A549 (cell line): ENCODE data around the gene KMT2C. TPM values are rescaled to one million over a fixed set of nuclear protein-coding genes. Genes with fewer than 3 reads are reported as not detected.
A peak's percentile ranks its signal among the peaks of the same experiment; 100 is the strongest.

ENCODE experiments used
- ATAC-seq, 2 experiments: fragments of 200-7000 bp in 1 of 2; fragments of >200 bp in 1 of 2; cut with Nextera tagmentation in 1 of 2; cut with Tn5 transposase in 1 of 2; 3 replicates each; pipeline versions ENCODE4 v1.8.0 to v1.9.1; 2018 to 2020; ENCODE audit warnings: mild to moderate bottlenecking in 1 of 2, moderate library complexity in 1 of 2
- CTCF ChIA-PET: fragments of 300-600 bp; sonication (Branson Sonifier 250); formaldehyde crosslinking; extraction: SDS; loops from one replicate; lab custom pipeline; 2021; ENCODE audit warnings: antibody characterized with exemption, inconsistent platforms; lab: Yijun Ruan, JAX
- POLR2A ChIA-PET: fragments of 350-600 bp; formaldehyde crosslinking; extraction: SDS; loops from one replicate; lab custom pipeline; 2021; ENCODE audit warnings: antibody characterized with exemption, inconsistent platforms; lab: Yijun Ruan, JAX
- DNase-seq, 2 experiments: peaks; one replicate each; pipeline versions ENCODE4 v3.0.0 to v3.0.0-alpha.2; 2011 to 2016; ENCODE audit warnings: low read depth in 1 of 2, low spot score in 1 of 2
- FAIRE-seq: peaks from 2 replicates; lab custom pipeline; 2011; peaks lifted over from hg19 to GRCh38; lab: Jason Lieb, UNC
- H3K27ac ChIP-seq, 2 experiments: fragments of >200 bp; sonication (Bioruptor Twin); formaldehyde crosslinking; 3 replicates each; pipeline ENCODE4 v1.5.1; 2016 to 2017
- H3K4me1 ChIP-seq: fragments of >200 bp; sonication (Bioruptor Twin); formaldehyde crosslinking; 3 replicates; pipeline ENCODE4 v1.6.1; 2016
- H3K4me2 ChIP-seq: fragments of >200 bp; sonication (Bioruptor Twin); formaldehyde crosslinking; 3 replicates; pipeline ENCODE4 v1.6.1; 2016
- H3K4me3 ChIP-seq: fragments of >200 bp; sonication (Bioruptor Twin); formaldehyde crosslinking; 3 replicates; pipeline ENCODE4 v1.5.1; 2016
- H3K9me3 ChIP-seq: fragments of >200 bp; sonication (Bioruptor Twin); formaldehyde crosslinking; 3 replicates; pipeline ENCODE4 v1.6.1; 2016
- CHD2 ChIP-seq: fragments of 150-350 bp; IDR thresholded peaks from 2 replicates; pipeline ENCODE4 v1.6.1; 2014; ENCODE audit warnings: low read length; ENCODE audit not compliant: partially characterized antibody
- ESRRA ChIP-seq: fragments of 150-350 bp; IDR thresholded peaks from 2 replicates; pipeline ENCODE4 v1.6.1; 2014; ENCODE audit warnings: mild to moderate bottlenecking, low read length, borderline replicate concordance
- FOXS1 ChIP-seq: fragments of 250-450 bp; sonication (Bioruptor Pico); IDR thresholded peaks from 2 replicates; pipeline ENCODE4 v1.5.0; 2020; ENCODE audit warnings: mild to moderate bottlenecking, moderate library complexity
- GATA3 ChIP-seq: IDR thresholded peaks from 2 replicates; pipeline ENCODE4 v1.6.1; 2012; ENCODE audit warnings: borderline replicate concordance
- HOXB5 ChIP-seq: fragments of 250-450 bp; sonication (Bioruptor Pico); IDR thresholded peaks from 2 replicates; pipeline ENCODE4 v1.5.0; 2020; ENCODE audit warnings: mild to moderate bottlenecking, moderate library complexity
- KDM5A ChIP-seq: fragments of 200-600 bp; sonication (generic); IDR thresholded peaks from 2 replicates; pipeline ENCODE4 v1.6.1; 2016; ENCODE audit warnings: antibody characterized with exemption, mild to moderate bottlenecking
- NPAS2 ChIP-seq: fragments of 250-450 bp; sonication (Bioruptor Pico); IDR thresholded peaks from 2 replicates; pipeline ENCODE4 v1.8.0; 2022; ENCODE audit warnings: mild to moderate bottlenecking, moderate library complexity, borderline replicate concordance
- NR3C1 ChIP-seq: fragments of >200 bp; sonication (Bioruptor Twin); formaldehyde crosslinking; IDR thresholded peaks from 3 replicates; pipeline ENCODE4 v1.6.1; 2017
- POLR2AphosphoS2 ChIP-seq: conservative IDR thresholded peaks from 2 replicates; pipeline ENCODE4 v1.6.1; 2012; ENCODE audit warnings: low read length, improper control_type of control experiment, inconsistent platforms
- RARB ChIP-seq: fragments of 250-450 bp; sonication (Bioruptor Pico); IDR thresholded peaks from 2 replicates; pipeline ENCODE4 v1.8.0; 2021; ENCODE audit warnings: mild to moderate bottlenecking, moderate library complexity
- RCOR1 ChIP-seq: fragments of 150-350 bp; IDR thresholded peaks from 2 replicates; pipeline ENCODE4 v1.6.1; 2014; ENCODE audit warnings: antibody characterized with exemption, low read length, low read depth
- RFX5 ChIP-seq: fragments of 450-650 bp; IDR thresholded peaks from 2 replicates; pipeline ENCODE4 v1.7.1; 2014; ENCODE audit warnings: antibody characterized with exemption, mild to moderate bottlenecking, moderate library complexity
- SMC3 ChIP-seq: fragments of >200 bp; sonication (Bioruptor Twin); formaldehyde crosslinking; IDR thresholded peaks from 3 replicates; pipeline ENCODE4 v1.6.1; 2018; ENCODE audit warnings: inconsistent platforms
- ZNF302 ChIP-seq: fragments of 250-450 bp; sonication (Bioruptor Pico); IDR thresholded peaks from 2 replicates; pipeline ENCODE4 v1.9.0; 2021; ENCODE audit warnings: inconsistent platforms, mild to moderate bottlenecking, moderate library complexity
- WGBS: methylation state at CpG from one replicate; pipeline ENCODE4 v1.1.6; 2017; ENCODE audit errors: missing lambda C conversion rate; 5-methylcytosine and 5-hydroxymethylcytosine counted together
- polyA plus RNA-seq, 4 experiments: library from polyadenylated mRNA; depleted of rRNA in 3 of 4; stranded (reverse); fragments of >200 nt; fragmentation: RNase III in 1 of 4; extraction: RNeasy Plus Mini Kit Qiagen cat#74134 plus additional on column Dnase treatment in 1 of 4; gene quantifications; 2 replicates in 3 of 4; 3 replicates in 1 of 4; pipeline ENCODE4 v1.2.3, GENCODE V29; 2011 to 2017
- TF ChIP-seq, protein P1 (sequence below): fragments of 250-450 bp; sonication (Bioruptor Pico); IDR thresholded peaks from 2 replicates; pipeline ENCODE4 v1.5.0; 2020; ENCODE audit warnings: low read depth, mild to moderate bottlenecking, moderate library complexity
- TF ChIP-seq, protein P2 (sequence below): IDR thresholded peaks from 2 replicates; pipeline ENCODE4 v1.6.1; 2012; ENCODE audit warnings: low read depth, borderline replicate concordance
- TF ChIP-seq, protein P3 (sequence below): fragments of 450-650 bp; IDR thresholded peaks from 2 replicates; pipeline ENCODE4 v1.6.1; 2014; ENCODE audit warnings: antibody characterized with exemption
- TF ChIP-seq, protein P4 (sequence below): fragments of >200 bp; sonication (Bioruptor Twin); formaldehyde crosslinking; IDR thresholded peaks from 3 replicates; pipeline ENCODE4 v1.5.1; 2016
- TF ChIP-seq, protein P5 (sequence below): fragments of 150-350 bp; IDR thresholded peaks from 2 replicates; pipeline ENCODE4 v1.6.1; 2014; ENCODE audit warnings: low read depth, mild to moderate bottlenecking, low read length

KMT2C gene
- polyA plus RNA-seq, 2 of the 4 experiments (the other 2 are of a cell fraction): 4.2 to 13.1 TPM

DNA sequence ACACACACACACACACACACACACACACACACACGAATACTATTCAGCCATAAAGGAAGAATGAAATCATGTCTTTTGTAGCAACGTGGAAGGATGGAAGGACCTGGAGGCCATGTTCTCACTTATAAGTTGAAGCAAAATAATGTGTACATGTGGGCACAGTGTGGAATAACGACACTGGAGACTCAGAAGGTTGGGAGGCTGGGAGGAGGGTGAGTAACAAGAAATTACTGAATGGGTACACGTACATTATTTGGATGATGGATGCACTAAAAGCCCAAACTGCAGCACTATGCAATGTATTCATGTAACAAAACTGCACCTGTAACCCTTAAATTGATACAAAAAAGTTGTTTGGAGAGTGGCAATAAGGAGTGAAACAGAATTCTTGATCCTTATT is 32.1 kb downstream of the KMT2C start:
- Histone ChIP-seq H3K4me1 (peaks cover 7% of the 10 kb centered on the region), H3K4me3 (no peak overlapping the region), H3K4me2 (no peak overlapping the region), H3K27ac (no peak overlapping the region), H3K9me3 (peaks cover 5% of the 10 kb centered on the region; the same call in 2 of the 3 replicates)
- 24% methylated on average over 4 of the region's 4 CpGs for WGBS
- ATAC-seq (no peak; a peak in 1 of 6 replicates), DNase-seq (no peak), FAIRE-seq (no peak)
- CTCF ChIA-PET: no interaction called here
- TF ChIP-seq GATA3 (no peak), NR3C1 (no peak), ZNF302 (no peak), RCOR1 (no peak), CHD2 (no peak), ESRRA (no peak)
- TF ChIP-seq, protein P1, sequence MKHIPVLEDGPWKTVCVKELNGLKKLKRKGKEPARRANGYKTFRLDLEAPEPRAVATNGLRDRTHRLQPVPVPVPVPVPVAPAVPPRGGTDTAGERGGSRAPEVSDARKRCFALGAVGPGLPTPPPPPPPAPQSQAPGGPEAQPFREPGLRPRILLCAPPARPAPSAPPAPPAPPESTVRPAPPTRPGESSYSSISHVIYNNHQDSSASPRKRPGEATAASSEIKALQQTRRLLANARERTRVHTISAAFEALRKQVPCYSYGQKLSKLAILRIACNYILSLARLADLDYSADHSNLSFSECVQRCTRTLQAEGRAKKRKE: no peak
- POLR2A ChIA-PET: no interaction called here

DNA sequence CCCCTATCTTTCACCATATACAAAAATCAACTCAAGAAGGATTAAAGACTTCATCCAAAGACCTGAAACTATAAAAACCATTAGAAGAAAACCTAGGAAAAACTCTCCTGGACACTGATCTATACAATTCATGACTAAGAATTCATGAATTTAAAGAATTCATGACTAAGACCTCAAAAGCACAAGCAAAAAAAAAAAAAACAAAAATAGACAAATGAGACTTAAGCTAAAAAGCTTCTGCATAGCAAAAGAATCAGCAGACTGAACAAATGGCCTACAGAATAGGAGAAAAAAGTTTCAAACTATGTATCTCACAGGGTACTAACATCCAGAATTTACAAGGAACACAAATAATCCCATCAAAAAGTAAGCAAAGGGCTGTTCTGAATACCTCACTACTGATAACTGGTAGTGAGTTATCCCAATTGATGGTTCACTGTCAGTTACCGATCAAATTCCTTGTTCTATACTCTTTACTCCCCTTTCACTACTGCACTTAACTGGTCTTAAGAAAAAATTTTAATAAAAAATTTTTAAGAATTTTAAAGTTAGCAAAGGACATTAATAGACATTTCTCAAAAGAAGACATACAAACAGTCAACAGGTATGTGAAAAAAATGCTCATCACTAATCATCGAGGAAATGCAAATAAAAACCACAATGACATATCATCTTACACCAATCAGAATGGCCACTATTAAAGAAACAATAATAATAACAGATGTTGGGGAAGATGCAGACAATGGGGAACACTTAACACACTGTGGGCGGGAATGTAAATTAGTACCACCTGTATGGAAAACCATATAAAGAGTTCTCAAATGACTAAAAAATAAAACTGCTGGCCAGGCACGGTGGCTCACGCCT is 33.2 kb downstream of the KMT2C start:
- Histone ChIP-seq H3K4me3 (no peak overlapping the region), H3K4me2 (0 out of 3 replicates have a peak overlapping the region, but pooled peaks have one; percentile 5), H3K9me3 (peaks cover 5% of the 10 kb centered on the region; the same call in 2 of the 3 replicates), H3K4me1 (peaks cover 7% of the 10 kb centered on the region), H3K27ac (no peak overlapping the region)
- ChIA-PET POLR2A (no interaction called here), CTCF (no interaction called here)
- FAIRE-seq (no peak), DNase-seq (no peak), ATAC-seq (peak in 1 of 2 experiments; percentile 19; a peak in 1 of 6 replicates)
- no peak for TF ChIP-seq ZNF302
- no peak for TF ChIP-seq RARB (CRISPR knock-in tag)
- TF ChIP-seq, protein P2, sequence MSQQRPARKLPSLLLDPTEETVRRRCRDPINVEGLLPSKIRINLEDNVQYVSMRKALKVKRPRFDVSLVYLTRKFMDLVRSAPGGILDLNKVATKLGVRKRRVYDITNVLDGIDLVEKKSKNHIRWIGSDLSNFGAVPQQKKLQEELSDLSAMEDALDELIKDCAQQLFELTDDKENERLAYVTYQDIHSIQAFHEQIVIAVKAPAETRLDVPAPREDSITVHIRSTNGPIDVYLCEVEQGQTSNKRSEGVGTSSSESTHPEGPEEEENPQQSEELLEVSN: no peak
- no peak for TF ChIP-seq HOXB5 (CRISPR knock-in tag)
- TF ChIP-seq, protein P3, sequence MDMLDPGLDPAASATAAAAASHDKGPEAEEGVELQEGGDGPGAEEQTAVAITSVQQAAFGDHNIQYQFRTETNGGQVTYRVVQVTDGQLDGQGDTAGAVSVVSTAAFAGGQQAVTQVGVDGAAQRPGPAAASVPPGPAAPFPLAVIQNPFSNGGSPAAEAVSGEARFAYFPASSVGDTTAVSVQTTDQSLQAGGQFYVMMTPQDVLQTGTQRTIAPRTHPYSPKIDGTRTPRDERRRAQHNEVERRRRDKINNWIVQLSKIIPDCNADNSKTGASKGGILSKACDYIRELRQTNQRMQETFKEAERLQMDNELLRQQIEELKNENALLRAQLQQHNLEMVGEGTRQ: no peak
- TF ChIP-seq, protein P4, sequence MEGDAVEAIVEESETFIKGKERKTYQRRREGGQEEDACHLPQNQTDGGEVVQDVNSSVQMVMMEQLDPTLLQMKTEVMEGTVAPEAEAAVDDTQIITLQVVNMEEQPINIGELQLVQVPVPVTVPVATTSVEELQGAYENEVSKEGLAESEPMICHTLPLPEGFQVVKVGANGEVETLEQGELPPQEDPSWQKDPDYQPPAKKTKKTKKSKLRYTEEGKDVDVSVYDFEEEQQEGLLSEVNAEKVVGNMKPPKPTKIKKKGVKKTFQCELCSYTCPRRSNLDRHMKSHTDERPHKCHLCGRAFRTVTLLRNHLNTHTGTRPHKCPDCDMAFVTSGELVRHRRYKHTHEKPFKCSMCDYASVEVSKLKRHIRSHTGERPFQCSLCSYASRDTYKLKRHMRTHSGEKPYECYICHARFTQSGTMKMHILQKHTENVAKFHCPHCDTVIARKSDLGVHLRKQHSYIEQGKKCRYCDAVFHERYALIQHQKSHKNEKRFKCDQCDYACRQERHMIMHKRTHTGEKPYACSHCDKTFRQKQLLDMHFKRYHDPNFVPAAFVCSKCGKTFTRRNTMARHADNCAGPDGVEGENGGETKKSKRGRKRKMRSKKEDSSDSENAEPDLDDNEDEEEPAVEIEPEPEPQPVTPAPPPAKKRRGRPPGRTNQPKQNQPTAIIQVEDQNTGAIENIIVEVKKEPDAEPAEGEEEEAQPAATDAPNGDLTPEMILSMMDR: no peak
- no peak for TF ChIP-seq POLR2AphosphoS2
- TF ChIP-seq, protein P5, sequence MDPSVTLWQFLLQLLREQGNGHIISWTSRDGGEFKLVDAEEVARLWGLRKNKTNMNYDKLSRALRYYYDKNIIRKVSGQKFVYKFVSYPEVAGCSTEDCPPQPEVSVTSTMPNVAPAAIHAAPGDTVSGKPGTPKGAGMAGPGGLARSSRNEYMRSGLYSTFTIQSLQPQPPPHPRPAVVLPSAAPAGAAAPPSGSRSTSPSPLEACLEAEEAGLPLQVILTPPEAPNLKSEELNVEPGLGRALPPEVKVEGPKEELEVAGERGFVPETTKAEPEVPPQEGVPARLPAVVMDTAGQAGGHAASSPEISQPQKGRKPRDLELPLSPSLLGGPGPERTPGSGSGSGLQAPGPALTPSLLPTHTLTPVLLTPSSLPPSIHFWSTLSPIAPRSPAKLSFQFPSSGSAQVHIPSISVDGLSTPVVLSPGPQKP: no peak
- TF ChIP-seq, protein P1: no peak
- no peak for TF ChIP-seq RFX5
- TF ChIP-seq FOXS1 (CRISPR knock-in tag): no peak
- no peak for TF ChIP-seq NPAS2 (CRISPR knock-in tag)
- TF ChIP-seq KDM5A: no peak
- TF ChIP-seq SMC3: no peak
- TF ChIP-seq, all 56 proteins: peak for 0
- 26% methylated on average over 5 of the region's 5 CpGs for WGBS
